Measurements from ENCODE around the gene CUX1. TPM values are rescaled to one million over a fixed set of nuclear protein-coding genes. Genes with fewer than 3 reads are reported as not detected.

The CUX1 gene
- total and polyA plus RNA-seq, 10 of the 15 experiments (the other 5 are each of a cell fraction or from before 2014, with no cell fraction given), result 6.1 to 48.6 (median 25.9) TPM

GRCh38 chr7:102273749-102274712 lies 456.6 kb downstream of the CUX1 start:
- ChIA-PET SMC1A (ENCODE audit: uncharacterized antibody, unreplicated experiment) (interaction anchor here (0.6 to 1.4 kb wide), 2 partner anchors 118 to 622 kb away, joined by 3 read pairs; no protein-coding TSS in a partner anchor), RAD21 (ENCODE audit: unreplicated experiment) (interaction anchor here (0.6 to 2.7 kb wide), 4 partner anchors 63 to 731 kb away, joined by 4 to 14 read pairs (median 6); no protein-coding TSS in a partner anchor), CTCF (interaction anchor here (0.6 to 5.6 kb wide), 4 partner anchors 117 to 1615 kb away, joined by 3 to 39 read pairs (median 5); no protein-coding TSS in a partner anchor), POLR2A (no interaction called here)
- in situ Hi-C loops (cut with MboI) (loop anchor here (5.0 to 25.0 kb wide), 3 partner anchors 672 to 912 kb away; partner anchors contain the start of gene COL26A1), intact Hi-C loops (cut with micrococcal nuclease; ENCODE audit: unreplicated experiment) (loop anchor here (2.0 kb wide), 2 partner anchors 459 to 585 kb away; no protein-coding TSS in a partner anchor)
- Histone ChIP-seq H3K36me3 (ENCODE audit: control insufficient read depth in 2 of 2, insufficient read depth in 2 of 2, low read length in 1 of 2) (no peaks in the 10 kb centered on the region; a peak in 1 of 4 replicates), H3K4me2 (ENCODE audit: control insufficient read depth, insufficient read depth) (no peak overlapping the region), H3K9ac (ENCODE audit: control insufficient read depth, insufficient read depth, low read length) (no peak overlapping the region), H3K4me1 (ENCODE audit: control insufficient read depth, insufficient read depth, low read length) (peaks cover 4% of the 10 kb centered on the region; the same call in 1 of the 2 replicates), H3K27me3 (replicated peaks in 1 of 2; ENCODE audit: control insufficient read depth in 2 of 2, insufficient read depth in 2 of 2, low read length in 1 of 2) (no peaks in the 10 kb centered on the region), H3K4me3 (no peak overlapping the region), H3K9me3 (replicated peaks; ENCODE audit: control insufficient read depth, insufficient read depth, low read length) (no peaks in the 10 kb centered on the region), H3K27ac (ENCODE audit: control insufficient read depth, insufficient read depth) (no peak overlapping the region), H4K20me1 (ENCODE audit: control insufficient read depth, insufficient read depth) (no peaks in the 10 kb centered on the region), H2AFZ (ENCODE audit: control insufficient read depth, low read depth, low read length) (no peak overlapping the region), H3K79me2 (ENCODE audit: control insufficient read depth, insufficient read depth, low read length) (no peaks in the 10 kb centered on the region)
- TF ChIP-seq SREBF2 (IDR thresholded peaks at IDR 0.05; ENCODE audit: low read length) (no peak), MTA2 (IDR thresholded peaks at IDR 0.05; ENCODE audit: low read depth) (no peak), SIN3A (IDR thresholded peaks at IDR 0.05; ENCODE audit: low read depth, low read length) (no peak), HDAC6 (IDR thresholded peaks at IDR 0.05; ENCODE audit: unreplicated experiment) (no peak), USF1 (IDR thresholded peaks at IDR 0.05; ENCODE audit: borderline replicate concordance, extremely low read length, insufficient read depth, low read depth, low read length) (peak; percentile 39), FOS (IDR thresholded peaks at IDR 0.05; ENCODE audit: borderline replicate concordance, extremely low read depth, insufficient read length) (no peak), RAD51 (IDR thresholded peaks at IDR 0.05) (no peak)
- TF ChIP-seq, protein P1, sequence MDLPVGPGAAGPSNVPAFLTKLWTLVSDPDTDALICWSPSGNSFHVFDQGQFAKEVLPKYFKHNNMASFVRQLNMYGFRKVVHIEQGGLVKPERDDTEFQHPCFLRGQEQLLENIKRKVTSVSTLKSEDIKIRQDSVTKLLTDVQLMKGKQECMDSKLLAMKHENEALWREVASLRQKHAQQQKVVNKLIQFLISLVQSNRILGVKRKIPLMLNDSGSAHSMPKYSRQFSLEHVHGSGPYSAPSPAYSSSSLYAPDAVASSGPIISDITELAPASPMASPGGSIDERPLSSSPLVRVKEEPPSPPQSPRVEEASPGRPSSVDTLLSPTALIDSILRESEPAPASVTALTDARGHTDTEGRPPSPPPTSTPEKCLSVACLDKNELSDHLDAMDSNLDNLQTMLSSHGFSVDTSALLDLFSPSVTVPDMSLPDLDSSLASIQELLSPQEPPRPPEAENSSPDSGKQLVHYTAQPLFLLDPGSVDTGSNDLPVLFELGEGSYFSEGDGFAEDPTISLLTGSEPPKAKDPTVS (IDR thresholded peaks at IDR 0.05; ENCODE audit: low read depth, low read length), result no peak
- WGBS (ENCODE audit: insufficient coverage, insufficient replicate concordance, low lambda C conversion rate, missing lambda C conversion rate), result 62% methylated on average over 23 of the region's 23 CpGs
- DNase-seq (ENCODE audit: low read depth, low spot score), result no peak
- FAIRE-seq, result no peak
- ATAC-seq, result peak; percentile 17; the same call in 1 of the 3 replicates
- BruUV-seq (replicated peaks), result no TSS peak
